Measurements from ENCODE around the gene DAAM1.

DNA sequence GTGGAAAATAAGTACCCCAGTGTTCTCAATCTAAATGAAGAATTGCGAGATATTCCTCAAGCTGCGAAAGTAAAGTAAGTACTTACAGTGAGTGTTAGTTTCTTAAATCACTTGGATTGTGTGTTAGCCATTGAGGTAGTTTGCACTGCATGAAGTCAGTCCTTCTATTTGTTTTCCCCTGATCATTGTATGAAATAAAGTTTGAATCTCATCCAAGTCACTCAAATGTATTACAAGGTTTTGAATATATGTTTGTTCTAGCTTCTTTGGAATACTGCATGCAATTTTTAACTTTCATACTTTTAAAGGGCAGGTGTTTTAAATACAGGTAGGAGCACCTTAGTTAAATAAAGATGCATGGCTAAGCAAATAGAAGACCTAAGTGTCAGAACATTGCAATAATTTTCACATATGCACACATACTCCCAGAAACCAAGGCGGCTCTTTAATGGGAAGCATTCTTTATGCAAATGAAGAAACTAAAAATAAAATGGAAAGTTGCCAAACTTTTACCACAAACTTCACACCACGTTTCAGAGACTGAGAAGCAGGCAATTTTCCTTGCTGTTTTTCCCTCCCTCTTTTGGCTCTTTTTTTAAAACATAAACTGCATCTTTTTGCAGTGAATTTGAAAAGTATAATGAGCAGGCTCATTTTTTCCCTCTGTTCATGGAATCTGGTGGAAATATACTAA lies 171.1 kb downstream of the DAAM1 start:
- TF ChIP-seq CTCF (IDR thresholded peaks at IDR 0.05) (no peak), POLR2A (IDR thresholded peaks at IDR 0.05) (no peak), POLR2AphosphoS5 (IDR thresholded peaks at IDR 0.05) (no peak)

Data from breast epithelium (tissue), 3 donors.